Astrocyte (in vitro differentiated cells and primary cell): ENCODE measurements around the gene CDS1.

ENCODE experiments used
- CTCF ChIP-seq: IDR thresholded peaks from 2 replicates; pipeline ENCODE4 v1.5.1; 2011; ENCODE audit warnings: low read depth, mild to moderate bottlenecking, inconsistent platforms, low read length, moderate library complexity; ENCODE audit not compliant: insufficient read depth
- EZH2 ChIP-seq: IDR thresholded peaks from 2 replicates; pipeline ENCODE4 v1.6.1; 2012; ENCODE audit warnings: mild to moderate bottlenecking, low read length, inconsistent platforms; ENCODE audit not compliant: insufficient read depth

GRCh38 chr4:84632092-84632491, 49.2 kb downstream of the CDS1 start:
- TF ChIP-seq CTCF (no peak), EZH2 (no peak)
